ACC112 (cell line): ENCODE results near the gene MLF2.
"Not testable (repeated sequence)": the region's sequence is repeated elsewhere in the genome, so short reads cannot be mapped to it uniquely, and the experiment has no call there.

Experiments used
- H2AFZ ChIP-seq: fragments of 200-600 bp; sonication (generic); one replicate; pipeline ENCODE4 v1.6.0; 2017; ENCODE audit warnings: antibody characterized with exemption, low read length; ENCODE audit not compliant: unreplicated experiment
- H3K27ac ChIP-seq: fragments of 200-600 bp; sonication (generic); 2 replicates; pipeline ENCODE4 v1.5.1; 2014; ENCODE audit warnings: low read depth, mild to moderate bottlenecking, antibody characterized with exemption, low read length, moderate library complexity
- H3K27me3 ChIP-seq: fragments of 200-600 bp; sonication (generic); 2 replicates; pipeline ENCODE4 v1.6.1; 2014; ENCODE audit warnings: mild to moderate bottlenecking, antibody characterized with exemption, low read length, moderate library complexity, mixed read lengths; ENCODE audit not compliant: insufficient read depth
- H3K36me3 ChIP-seq: fragments of 200-600 bp; sonication (generic); 2 replicates; pipeline ENCODE4 v1.6.1; 2016; ENCODE audit warnings: mild to moderate bottlenecking, antibody characterized with exemption, low read length, moderate library complexity, mixed read lengths; ENCODE audit not compliant: insufficient read depth
- H3K4me1 ChIP-seq: fragments of 200-600 bp; sonication (generic); one replicate; pipeline ENCODE4 v1.6.1; 2016; ENCODE audit warnings: low read length, mixed read lengths; ENCODE audit not compliant: insufficient read depth, unreplicated experiment, control insufficient read depth
- H3K4me3 ChIP-seq: fragments of 200-600 bp; sonication (generic); 2 replicates; pipeline ENCODE4 v1.5.1; 2014; ENCODE audit warnings: mild to moderate bottlenecking, low read depth, low read length
- H3K79me2 ChIP-seq: fragments of 200-600 bp; sonication (generic); one replicate; pipeline ENCODE4 v1.6.0; 2016; ENCODE audit warnings: low read length; ENCODE audit not compliant: control insufficient read depth, unreplicated experiment, insufficient read depth

Gene MLF2

GRCh38 chr12:6725350-6725749 lies 27.6 kb downstream of the MLF2 start:
- Histone ChIP-seq H3K79me2 (peaks cover 14% of the 10 kb centered on the region), H3K36me3 (peaks cover under 1% of the 10 kb centered on the region; the same call in 1 of the 2 replicates), H3K4me1 (peaks cover 10% of the 10 kb centered on the region), H3K4me3 (peak overlapping the region; percentile 35; the same call in 1 of the 2 replicates), H3K27me3 (no peaks in the 10 kb centered on the region), H3K27ac (no peak overlapping the region), H2AFZ (no peak overlapping the region)

GRCh38 chr12:6724409-6724797 lies 28.5 kb downstream of the MLF2 start:
- Histone ChIP-seq H3K27ac (peak overlapping the region; percentile 78), H3K4me3 (peak overlapping the region; percentile 89)

DNA sequence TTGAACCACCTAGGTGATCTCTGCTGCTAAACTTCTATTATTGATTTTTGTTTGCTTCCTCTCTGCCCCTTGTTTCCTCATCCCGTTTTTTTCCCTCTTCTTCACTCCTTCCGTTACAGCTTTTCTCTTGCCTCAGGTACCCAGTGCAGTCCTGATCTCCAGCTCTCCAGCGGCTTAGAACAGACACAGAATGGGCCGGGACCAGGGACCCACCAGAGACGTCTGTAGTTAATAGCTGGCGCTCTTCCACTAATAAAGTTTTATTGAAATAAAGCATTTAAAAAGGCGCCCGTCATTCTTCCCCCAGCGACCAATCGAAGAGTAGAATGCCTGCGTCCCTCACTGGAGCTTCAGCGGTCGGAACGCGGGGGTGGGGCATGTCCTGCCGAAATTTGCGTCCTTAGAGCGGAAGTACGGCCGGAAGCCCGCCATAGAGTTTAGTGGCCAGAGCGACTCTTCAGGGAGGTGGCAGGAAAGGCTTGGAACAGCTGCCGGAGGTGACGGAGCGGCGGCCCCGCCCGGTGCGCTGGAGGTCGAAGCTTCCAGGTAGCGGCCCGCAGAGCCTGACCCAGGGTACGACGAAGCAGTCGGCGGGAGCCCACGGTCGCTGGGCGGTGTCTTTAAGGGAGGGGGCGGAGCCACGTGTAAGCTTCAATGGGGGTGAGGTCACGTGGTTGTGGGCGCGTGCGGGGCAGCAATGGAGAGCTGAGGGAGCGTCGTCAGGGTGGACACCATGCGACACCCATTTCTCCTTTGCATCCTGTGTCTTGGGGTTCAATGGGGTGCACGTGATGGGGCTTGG lies 29.1 kb downstream of the MLF2 start, which contains the start of gene COPS7A:
Gene COPS7A (plus strand): TSS at position 440 of the 802 bp plus-strand sequence. CDS start 611 bp downstream, outside the sequence.
- peaks cover 14% of the 10 kb centered on the region for H3K79me2 ChIP-seq
- peak within 1 kb of the TSS; percentile 78 for H3K27ac ChIP-seq
- H3K4me1 ChIP-seq: peaks cover 10% of the 10 kb centered on the region
- H3K4me3 ChIP-seq: peak within 1 kb of the TSS; percentile 89
- H3K27me3 ChIP-seq: no peaks in the 10 kb centered on the region
- H2AFZ ChIP-seq: peak within 1 kb of the TSS; percentile 96
- no peaks in the 10 kb centered on the region for H3K36me3 ChIP-seq

More at GRCh38 chr12:6724409-6724797, 28.5 kb downstream of the MLF2 start:
- Histone ChIP-seq H3K36me3 (no peaks in the 10 kb centered on the region), H2AFZ (peak overlapping the region; percentile 23), H3K4me1 (peaks cover 10% of the 10 kb centered on the region), H3K79me2 (peaks cover 14% of the 10 kb centered on the region), H3K27me3 (no peaks in the 10 kb centered on the region)

- H3K27ac ChIP-seq: peak overlapping the region; percentile 78; the same call in 1 of the 2 replicates
These were observed 30.1 kb downstream of the MLF2 start for GRCh38 chr12:6722863-6723262.

GRCh38 chr12:6716874-6717437 lies 36.0 kb downstream of the MLF2 start:
- H3K27me3 ChIP-seq: no peaks in the 10 kb centered on the region
- no peak overlapping the region for H2AFZ ChIP-seq
- no peak overlapping the region for H3K4me3 ChIP-seq
- H3K36me3 ChIP-seq: no peaks in the 10 kb centered on the region
- no peaks in the 10 kb centered on the region for H3K79me2 ChIP-seq
- no peaks in the 10 kb centered on the region for H3K4me1 ChIP-seq
- H3K27ac ChIP-seq: no peak overlapping the region

More at GRCh38 chr12:6722863-6723262, 30.1 kb downstream of the MLF2 start:
- Histone ChIP-seq H3K36me3 (no peaks in the 10 kb centered on the region), H3K27me3 (no peaks in the 10 kb centered on the region), H3K4me1 (peaks cover 10% of the 10 kb centered on the region), H3K79me2 (peaks cover 14% of the 10 kb centered on the region), H2AFZ (no peak overlapping the region), H3K4me3 (peak overlapping the region; percentile 89; the same call in 1 of the 2 replicates)

GRCh38 chr12:6716031-6716873 lies 36.7 kb downstream of the MLF2 start:
- not testable (repeated sequence) for H2AFZ ChIP-seq, H3K4me1 ChIP-seq, H3K27ac ChIP-seq, H3K4me3 ChIP-seq, H3K27me3 ChIP-seq, H3K36me3 ChIP-seq, H3K79me2 ChIP-seq

DNA sequence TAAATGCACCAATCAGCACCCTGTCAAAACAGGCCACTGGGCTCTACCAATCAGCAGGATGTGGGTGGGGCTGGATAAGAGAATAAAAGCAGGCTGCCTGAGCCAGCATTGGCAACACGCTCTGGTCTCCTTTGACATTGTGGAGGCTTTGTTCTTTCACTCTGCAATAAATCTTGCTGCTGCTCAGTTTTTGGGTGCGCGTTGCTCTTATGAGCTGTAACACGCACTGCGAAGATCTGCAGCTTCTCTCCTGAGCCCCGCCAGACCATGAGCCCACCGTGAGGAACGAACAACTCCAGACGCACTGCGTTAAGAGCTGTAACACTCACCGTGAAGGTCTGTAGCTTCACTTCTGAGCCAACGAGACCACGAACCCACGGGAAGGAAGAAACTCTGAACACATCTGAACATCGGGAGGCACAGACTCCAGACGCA lies 44.0 kb downstream of the MLF2 start:
- Histone ChIP-seq H3K27ac (no peak overlapping the region), H3K4me3 (no peak overlapping the region), H3K79me2 (no peaks in the 10 kb centered on the region), H2AFZ (no peak overlapping the region), H3K36me3 (no peaks in the 10 kb centered on the region), H3K4me1 (no peaks in the 10 kb centered on the region), H3K27me3 (peaks cover 6% of the 10 kb centered on the region; the same call in 1 of the 2 replicates)

GRCh38 chr12:6708351-6708750 lies 44.6 kb downstream of the MLF2 start:
- H3K36me3 ChIP-seq, H3K79me2 ChIP-seq, H3K4me1 ChIP-seq, H3K4me3 ChIP-seq, H3K27ac ChIP-seq, H2AFZ ChIP-seq: not testable (repeated sequence)
- H3K27me3 ChIP-seq: peaks cover 12% of the 10 kb centered on the region; the same call in 1 of the 2 replicates

- Histone ChIP-seq H2AFZ (no peak overlapping the region), H3K4me3 (no peak overlapping the region), H3K27me3 (peaks cover 46% of the 10 kb centered on the region), H3K79me2 (no peaks in the 10 kb centered on the region), H3K36me3 (no peaks in the 10 kb centered on the region), H3K27ac (no peak overlapping the region), H3K4me1 (peaks cover 3% of the 10 kb centered on the region)
These were observed 49.3 kb downstream of the MLF2 start for GRCh38 chr12:6703631-6704030.

- H3K27me3 ChIP-seq: peaks cover 48% of the 10 kb centered on the region
- no peaks in the 10 kb centered on the region for H3K79me2 ChIP-seq
- peak overlapping the region; percentile 84 for H2AFZ ChIP-seq
- H3K36me3 ChIP-seq: no peaks in the 10 kb centered on the region
- H3K4me3 ChIP-seq: peak overlapping the region; percentile 77
- H3K4me1 ChIP-seq: peaks cover 6% of the 10 kb centered on the region
- H3K27ac ChIP-seq: no peak overlapping the region
These were observed 51.7 kb downstream of the MLF2 start for GRCh38 chr12:6701078-6701768.
